NCI-H446 (cell line): Measurements from ENCODE around the gene F5.
A peak's percentile ranks its signal among the peaks of the same experiment; 100 is the strongest.

Experiments
- DNase-seq, 2 experiments: peaks; one replicate each; lab custom pipeline; 2025; lab: John Stamatoyannopoulos, UW

F5 gene

DNA sequence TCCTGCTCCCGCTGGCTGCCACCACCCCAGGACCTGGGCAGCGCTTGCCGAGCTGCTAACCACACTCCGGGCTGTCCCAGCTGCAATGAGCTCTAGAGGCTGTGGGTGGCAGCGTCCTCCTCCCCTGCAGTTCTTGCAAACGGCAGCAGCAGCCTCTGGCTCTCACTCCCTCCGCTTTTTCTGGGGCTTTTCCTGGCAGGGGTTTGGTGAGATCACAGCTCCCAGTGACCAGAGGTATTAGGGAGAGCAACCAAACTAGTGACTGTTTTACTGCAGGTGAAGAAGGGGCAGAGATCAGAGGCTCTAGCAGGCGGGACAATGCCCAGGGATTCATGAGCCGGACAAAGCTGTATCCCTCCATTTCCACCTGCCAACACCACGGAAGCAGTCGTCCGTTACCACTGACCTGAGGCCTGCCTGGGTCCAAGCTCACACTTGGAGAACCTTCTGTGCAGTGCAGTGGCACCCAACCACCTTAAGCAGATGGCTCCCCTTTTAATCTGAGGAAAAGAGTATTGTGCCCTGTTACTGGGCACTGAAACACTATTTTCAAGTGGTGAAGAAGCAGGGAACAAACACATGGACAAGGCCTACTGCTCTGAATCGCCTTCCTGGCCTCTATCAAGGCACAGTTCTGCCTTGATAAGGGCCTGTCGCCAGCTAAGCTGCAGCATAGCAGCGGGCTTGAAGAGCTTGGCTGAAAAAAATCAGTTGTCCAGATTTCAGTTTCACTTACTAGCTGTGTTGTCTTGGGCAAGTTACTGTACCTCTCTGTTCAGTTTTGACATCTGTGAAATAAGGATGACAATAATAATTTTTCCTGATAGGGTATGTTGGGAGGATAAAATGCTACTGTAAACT, at the start of gene F5:
TSS of gene F5 (minus strand) at position 87 of the 861 bp plus-strand sequence. CDS start 95 bp downstream, outside the sequence.
- peak; percentile 10 to 44 for DNase-seq

DNA sequence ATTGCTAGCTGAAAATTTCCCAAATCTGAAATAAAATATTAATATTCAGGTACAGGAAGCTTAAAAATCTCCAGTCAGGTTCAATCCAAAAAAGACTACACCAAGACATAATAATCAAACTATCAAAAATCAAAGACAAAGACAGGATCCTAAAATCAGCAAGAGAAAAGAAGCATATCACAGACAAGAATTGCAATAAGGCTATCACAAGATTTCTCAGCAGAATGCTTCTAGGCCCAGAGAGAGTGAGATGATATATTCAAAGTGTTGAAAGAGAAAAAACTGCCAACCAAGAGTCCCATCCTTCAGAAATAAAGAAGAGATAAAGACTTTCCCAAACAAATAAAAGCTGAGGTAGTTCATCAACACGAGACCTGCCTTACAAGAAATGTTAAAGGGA, 48.6 kb upstream of the F5 start:
- DNase-seq: no peak

DNA sequence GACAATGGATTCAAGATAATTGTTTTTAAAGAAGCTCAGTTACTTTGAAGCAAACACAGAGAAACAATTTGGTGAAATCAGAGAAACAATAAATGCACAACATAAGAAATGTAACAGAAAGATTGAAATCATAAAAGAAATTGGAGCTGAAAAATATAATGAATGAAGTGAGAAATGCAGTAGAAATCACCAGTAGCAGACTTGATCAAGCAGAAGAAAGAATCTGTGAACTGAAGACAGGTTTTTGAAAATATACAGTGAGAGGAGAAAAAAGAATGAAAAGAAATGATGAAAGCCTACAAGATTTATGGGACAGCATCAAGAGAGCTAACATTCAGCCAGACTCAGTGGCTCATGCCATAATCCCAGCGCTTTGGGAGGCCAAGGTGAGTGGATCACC, 47.9 kb upstream of the F5 start:
- DNase-seq: no peak

DNA sequence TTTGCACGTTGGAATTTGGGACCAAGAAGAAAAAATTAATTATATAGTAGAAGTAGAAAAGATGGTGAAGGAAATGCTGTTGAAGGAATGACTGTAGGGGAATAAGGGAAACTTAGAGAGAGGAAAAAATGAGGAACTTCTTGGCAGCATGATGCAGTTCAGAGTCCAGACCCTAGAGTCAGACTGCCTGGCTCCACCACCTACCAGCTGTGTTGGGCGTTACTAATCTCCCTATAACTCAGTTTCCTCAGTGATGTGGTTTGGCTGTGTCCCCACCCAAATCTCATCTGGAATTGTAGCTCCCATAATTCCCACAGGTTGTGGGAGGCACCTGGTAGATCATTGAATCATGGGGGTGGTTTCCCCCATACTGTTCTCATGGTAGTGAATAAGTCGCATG, 45.0 kb upstream of the F5 start:
- DNase-seq: no peak

DNA sequence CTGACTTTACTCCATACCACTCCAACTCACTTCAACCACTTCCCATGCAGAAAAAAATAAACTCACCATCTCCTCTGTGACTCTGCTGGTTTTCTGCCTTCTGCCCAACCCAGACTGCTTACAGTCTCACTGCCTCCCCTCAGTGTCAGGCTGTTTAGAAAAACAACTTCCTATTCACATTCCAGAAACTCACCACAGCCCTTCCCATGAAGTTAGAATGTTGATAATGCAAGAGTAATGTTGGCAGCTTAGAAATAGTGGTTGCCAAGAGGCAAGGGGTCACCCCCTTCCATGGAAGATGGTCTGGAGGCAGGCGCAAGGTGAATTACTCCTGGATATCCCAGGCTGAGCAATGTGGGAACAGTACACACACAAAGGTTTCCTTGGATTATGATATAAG, 43.7 kb upstream of the F5 start, which contains the start of gene SELP:
TSS of gene SELP (minus strand) at position 119 of the 400 bp plus-strand sequence. CDS start at position 69, 50 bp downstream.
- DNase-seq: no peak

DNA sequence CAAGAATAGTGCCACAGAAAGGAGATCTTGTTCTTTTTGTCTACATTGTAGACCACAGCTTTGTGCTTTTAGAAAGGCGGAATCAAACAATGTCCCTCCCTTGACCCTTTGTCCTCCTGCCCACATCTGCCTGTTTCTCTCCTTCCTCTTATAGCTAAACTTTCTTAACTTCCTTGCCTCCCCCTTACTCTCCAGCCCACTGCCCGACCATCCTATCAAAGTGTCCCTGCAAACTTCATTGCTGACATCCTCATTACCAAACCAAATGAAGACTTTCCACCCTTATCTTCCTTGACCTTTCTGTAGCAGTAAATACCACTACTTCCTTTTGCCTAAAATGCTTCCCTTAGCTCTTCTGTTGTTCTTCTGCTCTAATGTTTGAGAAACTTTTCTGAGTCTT, 38.6 kb upstream of the F5 start:
- DNase-seq: no peak

DNA sequence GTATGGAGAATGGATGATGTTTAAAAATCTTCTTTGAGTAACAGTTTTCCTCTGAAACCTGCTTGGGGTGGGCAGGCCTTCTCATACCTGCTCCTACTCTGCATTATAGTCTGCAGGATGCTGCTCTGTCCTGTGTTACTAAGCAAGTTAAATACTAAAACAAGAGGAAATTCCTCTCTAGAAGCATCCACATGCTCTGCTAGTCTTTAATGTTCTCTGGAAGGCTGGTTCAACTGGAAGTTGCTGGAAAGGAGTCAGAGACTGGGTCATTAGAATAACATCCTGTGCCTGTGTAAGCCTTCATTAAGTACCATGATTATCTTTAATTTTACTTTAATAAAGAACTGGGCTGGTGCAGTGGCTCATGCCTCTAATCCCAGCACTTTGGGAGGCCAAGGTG, 37.8 kb upstream of the F5 start:
- DNase-seq: no peak

DNA sequence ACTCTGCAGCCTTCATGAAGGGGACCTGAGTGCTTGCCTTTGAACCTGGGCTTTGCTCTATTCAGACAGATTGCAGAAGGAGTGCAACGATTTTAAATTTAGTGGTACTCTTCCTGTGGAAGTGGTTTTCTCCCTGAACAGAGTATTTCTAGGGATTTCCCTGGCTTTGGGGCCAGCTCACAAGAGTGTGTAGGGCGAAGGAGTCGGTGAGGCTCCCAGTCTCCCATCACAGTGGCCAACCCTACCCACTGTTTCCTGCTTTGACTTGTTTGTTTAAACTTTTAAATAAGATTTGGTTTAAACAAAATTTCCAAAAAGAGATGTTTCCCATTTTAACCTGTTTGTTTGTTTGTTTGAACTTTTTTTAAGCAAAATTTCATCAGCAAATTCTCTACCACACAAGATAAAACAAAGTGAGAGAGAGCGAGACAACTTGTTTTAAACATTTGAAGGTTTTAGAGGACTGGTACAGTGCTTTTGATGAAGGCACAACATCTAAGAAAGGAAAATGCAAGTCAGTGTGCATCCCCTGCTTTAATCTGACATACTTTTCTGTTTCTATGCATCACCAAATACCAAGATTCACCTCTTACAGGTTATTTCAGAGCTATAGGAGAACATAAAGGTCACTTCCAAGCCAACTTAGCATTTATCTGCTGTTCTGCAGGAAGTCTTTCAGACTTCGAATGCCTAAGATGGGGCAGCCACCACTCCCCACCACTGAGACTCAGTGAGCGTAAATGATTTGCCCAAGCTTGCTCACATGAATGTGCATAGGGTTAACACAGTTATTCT, 37.0 kb upstream of the F5 start:
- no peak for DNase-seq

DNA sequence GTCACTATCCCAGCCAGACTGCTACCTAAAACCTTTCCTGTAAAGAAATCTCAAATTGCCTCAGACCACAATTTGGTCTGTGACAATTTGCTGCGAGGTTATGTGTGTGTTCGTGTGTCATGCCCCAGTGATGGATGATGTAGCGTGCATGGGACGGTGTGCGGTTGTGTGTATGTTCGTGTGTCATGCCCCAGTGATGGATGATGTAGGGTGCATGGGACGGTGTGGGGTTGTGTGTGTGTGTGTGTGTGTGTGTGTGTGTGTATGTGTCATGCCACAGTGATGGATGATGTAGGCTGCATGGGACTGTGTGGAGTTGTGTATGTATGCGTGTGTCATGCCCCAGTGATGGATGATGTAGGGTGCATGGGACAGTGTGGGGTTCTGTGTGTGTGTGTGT, 34.3 kb upstream of the F5 start:
- no peak for DNase-seq

DNA sequence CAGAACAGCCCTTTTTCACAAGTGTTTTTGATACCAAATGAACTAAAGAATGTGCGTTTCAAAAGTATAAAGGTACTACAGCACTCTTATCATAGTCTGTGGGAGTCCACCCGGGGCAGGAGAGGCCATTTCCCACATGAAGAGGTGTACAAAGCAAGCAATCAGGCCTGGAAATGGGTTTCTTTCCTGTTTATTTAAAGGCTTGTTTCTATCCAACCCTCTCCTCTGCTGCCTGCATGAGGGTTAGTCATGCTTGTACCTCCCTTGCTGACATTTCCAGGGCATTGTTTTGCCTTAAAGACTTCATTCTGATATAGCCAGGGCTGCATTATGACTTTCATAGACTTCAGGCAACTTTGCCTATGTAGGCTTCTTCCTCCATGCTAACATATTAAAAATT, 32.1 kb upstream of the F5 start:
- DNase-seq: no peak

DNA sequence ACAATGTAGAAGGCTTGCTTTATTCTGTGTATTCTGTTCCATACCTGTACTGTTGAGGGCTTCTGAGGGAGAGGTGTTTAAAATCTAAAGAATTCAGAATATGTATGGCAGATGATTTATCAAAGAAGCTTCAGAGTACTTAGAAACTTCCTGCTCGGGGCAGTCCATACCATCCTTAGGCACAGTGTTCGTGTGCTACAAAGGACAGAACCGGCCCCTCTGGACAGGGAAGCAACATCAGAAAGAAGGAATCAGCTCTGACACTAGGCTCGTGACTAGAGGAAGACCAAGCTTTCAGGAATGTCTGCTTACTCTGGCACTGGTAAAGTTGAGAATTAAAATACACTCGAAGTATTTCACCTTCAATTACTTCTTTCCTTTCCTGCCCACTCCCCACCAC, 29.5 kb upstream of the F5 start:
- no peak for DNase-seq

DNA sequence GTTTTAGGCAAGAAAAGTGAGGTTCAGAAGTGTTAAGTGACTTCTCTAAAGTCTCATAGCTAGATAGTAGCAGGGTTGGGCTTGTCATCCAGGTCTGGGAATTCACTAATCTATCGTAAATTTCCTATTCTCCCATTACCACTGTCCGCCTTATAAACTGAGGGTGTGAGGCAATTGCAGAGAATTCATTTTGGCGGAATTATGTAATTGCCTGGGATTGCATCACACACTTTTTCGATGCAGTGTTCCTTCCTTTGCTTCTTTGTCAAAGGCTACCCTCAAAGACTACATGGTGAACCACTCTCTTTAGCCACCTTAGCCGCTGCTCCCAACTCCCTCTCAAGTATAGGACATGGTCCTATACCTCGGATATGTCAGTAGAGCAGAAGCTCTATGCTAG, 24.6 kb upstream of the F5 start:
- no peak for DNase-seq

DNA sequence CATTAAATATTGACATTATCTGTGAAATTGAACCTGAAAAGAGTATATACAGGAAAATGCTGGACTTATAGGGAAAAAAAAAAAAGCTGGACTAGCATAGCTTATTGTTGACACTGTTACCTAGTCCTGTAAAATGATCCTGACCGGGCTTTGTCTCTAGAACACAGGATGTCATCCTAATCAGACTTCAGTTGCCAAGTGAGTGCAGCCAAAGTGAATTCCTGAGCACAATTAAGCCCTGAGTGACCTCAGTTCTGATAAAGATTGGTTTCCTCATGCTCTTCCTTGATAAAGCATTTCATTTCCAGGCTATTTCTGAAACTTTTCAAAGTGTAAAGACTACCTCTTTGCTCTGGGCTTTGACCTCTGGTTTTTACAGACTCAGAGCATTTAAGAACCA, 23.8 kb upstream of the F5 start:
- DNase-seq: no peak

DNA sequence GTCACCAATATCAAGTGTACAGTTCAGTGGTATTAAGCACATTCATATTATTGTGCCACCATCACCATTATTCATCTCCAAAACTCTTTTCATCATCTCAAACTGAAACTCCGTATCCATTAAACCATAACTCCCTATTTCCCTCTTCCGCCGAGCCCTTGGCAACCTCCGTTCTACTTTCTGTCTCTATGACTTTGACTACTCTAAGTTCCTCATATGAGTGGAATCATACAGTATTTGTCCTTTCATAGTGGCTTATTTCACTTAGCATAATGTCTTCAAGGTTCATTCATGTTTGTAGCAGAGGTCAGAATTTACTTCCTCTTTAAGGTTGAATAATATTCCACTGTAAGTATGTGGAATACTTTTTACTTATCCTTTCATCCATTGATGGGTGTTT, 21.9 kb upstream of the F5 start:
- DNase-seq: no peak

DNA sequence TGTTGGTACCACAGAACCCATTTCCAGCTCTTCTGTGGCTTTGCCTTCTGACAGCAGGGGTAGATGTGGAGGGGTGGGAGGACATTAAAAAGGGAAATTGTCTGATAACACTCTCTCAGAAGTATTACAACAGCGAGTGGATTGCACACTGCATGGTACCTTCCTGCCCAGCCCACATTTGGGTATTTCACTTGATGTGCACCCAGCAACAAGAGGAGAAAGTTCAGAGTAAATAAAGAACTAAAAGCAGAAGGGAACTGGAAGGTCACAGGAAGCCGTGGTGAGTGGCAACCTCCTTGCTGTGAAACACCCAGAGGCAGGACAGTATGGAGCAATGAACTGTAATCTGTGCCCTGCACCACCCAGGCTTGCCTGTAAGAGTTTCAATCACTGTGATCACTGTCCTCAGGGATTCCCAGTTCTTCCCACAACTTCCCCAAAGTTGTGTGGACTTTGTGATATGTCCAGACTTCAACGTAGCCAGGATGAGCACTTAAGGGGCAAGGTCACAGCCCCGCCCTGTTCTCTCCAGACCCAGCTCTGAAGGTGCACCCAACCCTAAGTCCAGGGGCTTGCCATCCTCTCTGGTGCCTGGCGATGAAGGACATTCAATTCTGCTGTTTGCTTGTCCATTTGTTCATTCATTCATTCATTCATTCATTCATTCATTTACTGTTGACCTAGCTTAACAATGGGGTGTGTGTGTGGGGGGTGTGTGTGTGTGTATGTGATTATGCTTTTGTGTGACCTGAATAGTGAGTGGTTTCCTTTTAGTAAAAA, 18.7 kb upstream of the F5 start:
- DNase-seq: no peak

DNA sequence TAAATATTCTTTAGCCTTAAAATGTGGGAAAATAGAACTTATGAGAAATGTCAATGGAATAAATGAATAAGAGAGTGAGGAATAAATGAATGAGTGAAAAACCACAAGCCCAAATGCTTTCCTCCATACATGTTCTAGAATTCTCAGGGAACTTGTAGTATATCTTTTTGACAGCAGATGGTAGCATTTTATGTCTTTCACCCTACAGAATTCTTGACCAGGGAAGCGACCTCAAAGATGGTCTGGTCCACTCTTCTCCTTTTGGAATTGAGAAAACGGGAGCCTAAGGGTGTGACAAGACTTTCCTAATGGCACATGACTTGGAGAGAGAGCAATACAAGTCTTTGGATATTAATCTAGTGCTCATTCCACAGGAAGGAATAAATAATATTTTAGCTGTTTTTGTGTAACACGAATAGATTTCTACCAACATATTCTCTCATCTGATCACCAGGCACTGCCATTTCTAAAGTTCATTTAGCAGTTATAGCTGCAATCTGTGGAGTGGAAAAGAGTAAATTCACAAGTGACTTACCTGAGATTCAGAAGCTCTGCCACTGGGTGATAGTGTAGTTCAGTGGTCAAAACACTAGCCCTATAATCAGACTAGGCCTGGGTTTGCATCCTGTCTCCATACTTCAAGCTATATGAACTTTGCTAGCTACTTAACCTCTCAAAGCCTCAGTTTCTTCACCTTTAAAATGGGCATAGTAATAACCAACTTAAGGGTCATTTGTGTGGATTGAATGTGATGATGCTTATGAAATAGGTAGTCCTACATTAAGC, 15.0 kb upstream of the F5 start:
- peak in 1 of 2 experiments; percentile 19 for DNase-seq

DNA sequence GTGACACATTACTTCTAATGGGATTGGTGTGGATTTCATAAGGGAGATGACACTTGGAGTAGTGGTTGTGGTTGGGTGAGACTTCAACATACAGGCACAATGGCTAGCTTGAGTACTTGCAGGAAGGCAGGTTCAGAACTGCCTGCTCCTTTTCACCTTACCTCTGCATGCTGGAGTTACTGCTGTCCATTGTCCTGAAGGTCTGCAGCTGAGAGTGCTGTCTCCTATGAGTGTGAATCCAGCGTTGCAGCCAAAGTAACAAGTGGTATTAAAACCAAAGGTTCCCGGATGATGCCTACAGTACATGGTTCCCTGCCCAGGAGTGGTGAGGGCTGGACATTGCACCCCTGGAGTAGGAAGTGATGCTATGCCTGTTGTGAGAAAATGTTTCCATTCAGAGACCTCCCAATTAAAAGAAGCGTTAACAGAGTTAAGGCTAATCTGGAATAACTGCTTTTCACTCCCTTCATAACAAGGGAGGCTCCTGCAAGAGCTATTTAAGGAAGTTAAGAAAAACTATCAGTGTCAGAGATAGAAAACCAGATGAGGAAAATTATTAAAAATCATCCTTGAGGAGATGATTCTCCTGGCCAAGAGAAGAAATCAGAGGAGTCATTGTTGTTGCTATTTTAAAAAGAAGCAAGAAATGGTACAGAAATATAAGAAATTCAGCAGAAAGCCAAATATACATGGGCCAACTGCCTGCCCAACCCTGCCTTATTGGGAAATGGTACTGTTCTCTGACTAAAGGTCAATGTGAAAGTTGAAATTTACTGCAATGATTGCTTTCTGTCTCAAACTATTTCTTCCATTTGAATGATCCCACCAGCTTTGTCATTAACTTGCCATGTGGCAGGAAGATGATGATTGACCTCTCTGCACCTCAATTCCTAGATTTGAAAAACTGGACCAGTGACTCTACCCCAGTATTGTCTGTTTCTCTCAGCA, 9.8 kb upstream of the F5 start:
- DNase-seq: no peak

DNA sequence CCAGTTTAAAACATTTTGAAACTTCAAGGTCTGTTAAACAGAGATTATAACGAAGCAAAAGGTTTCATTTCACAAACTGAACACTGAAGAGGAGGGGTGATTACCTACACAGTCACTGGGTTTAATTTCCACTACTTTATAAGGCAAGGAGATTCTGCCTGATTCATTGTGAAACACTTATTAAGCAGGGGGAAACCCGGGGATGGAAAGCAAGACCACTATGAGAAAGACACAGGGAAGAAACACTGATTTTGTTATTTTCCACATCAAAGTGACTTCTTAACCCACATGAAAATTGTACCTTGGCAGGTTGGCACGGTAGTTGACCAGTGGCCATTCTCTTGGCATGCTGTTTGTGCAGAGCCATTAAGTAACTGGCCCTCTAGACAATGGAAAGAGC, 8.1 kb upstream of the F5 start:
- DNase-seq: no peak

DNA sequence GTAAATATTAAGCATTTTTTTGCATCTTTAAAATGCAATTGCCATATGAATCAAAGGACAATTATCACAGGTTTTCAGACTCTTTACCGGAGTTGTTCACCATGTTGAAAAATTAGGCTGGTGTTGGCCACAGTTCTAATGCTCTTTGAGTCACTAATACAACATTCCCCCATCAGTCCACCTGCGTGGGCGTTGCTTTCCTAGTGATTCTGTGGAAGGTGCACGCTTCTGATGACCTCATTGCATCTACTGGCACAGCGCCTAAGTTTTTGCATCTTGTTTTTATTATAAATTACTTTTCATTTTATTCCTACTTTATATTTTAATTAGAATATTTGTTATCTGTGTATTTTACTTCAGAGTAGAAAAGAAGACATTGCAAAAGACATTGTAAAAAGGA, 4.7 kb upstream of the F5 start:
- DNase-seq: no peak

DNA sequence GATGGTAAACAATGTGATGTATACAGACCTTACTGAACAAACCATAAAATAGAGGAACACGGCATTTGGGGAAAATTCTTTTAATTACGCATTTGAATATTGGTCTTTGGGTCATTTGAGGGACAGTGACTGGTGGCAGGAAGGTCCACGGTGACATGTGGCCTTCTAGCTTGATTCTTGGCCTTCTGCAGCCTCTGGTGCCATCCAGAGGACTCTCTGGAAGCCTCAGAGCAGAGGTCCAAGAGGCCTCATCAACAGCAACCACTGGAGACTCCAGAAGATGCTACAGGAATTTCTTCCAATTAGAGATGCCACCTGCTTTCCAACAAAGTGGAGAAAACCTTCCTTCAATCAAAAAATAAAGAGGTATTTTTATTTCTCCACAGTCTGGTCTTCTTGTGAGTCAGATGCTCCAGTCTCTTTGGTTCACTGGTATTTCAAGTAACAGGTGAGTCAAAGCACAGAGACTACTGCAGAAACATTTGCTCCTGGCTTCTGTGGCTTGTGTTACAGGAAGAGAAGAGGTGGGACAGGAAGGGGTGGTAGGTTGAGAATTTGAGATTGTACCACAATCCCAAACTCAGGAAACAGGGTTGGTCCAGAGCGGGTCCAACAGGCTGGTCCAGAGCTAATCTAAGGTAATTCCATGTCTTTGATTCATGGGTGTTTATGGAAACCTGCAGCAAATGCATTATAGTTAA, 2.7 kb upstream of the F5 start:
- no peak for DNase-seq
